Fibroblast of villous mesenchyme (primary cell): Measurements from ENCODE around the gene ANXA8L1. TPM values are rescaled to one million over a fixed set of nuclear protein-coding genes. Genes with fewer than 3 reads are reported as not detected.
"Not testable (repeated sequence)": the region's sequence is repeated elsewhere in the genome, so short reads cannot be mapped to it uniquely, and the experiment has no call there.

Source experiments
- DNase-seq: peaks from one replicate; pipeline ENCODE4 v3.0.0-alpha.2; 2010; ENCODE audit warnings: low read depth
- H3K4me3 ChIP-seq: 2 replicates; pipeline ENCODE4 v1.5.1; 2011; ENCODE audit warnings: low read depth, mild to moderate bottlenecking, low read length
- CTCF ChIP-seq: IDR thresholded peaks from 2 replicates; pipeline ENCODE4 v1.5.1; 2012; ENCODE audit warnings: low read depth, mild to moderate bottlenecking, low read length; ENCODE audit not compliant: insufficient read depth
- total RNA-seq: library from RNA; depleted of rRNA; stranded (reverse); fragments of >200 nt; gene quantifications from 2 replicates; pipeline ENCODE4 v1.2.3, GENCODE V29; 2012

Gene ANXA8L1
- total RNA-seq: 4.3 and 9.0 TPM in 2 replicates

- H3K4me3 ChIP-seq: peak within 1 kb of the TSS; percentile 12
- DNase-seq: not testable (repeated sequence)
These were observed at the start of gene ANXA8L1 for GRCh38 chr10:46375406-46375805. Gene ANXA8L1, plus strand, starts transcription at chr10:46375776. Its CDS starts 76 bp downstream, at chr10:46375852.

GRCh38 chr10:46326066-46326465, 49.5 kb upstream of the ANXA8L1 start:
- H3K4me3 ChIP-seq: no peak overlapping the region
- no peak for TF ChIP-seq CTCF
- DNase-seq: no peak

GRCh38 chr10:46326971-46327370, 48.6 kb upstream of the ANXA8L1 start:
- no peak overlapping the region for H3K4me3 ChIP-seq
- DNase-seq: no peak
- no peak for TF ChIP-seq CTCF

GRCh38 chr10:46327685-46328084, 47.9 kb upstream of the ANXA8L1 start:
- no peak for TF ChIP-seq CTCF
- no peak for DNase-seq
- no peak overlapping the region for H3K4me3 ChIP-seq

- DNase-seq: no peak
- no peak overlapping the region for H3K4me3 ChIP-seq
- TF ChIP-seq CTCF: no peak
These were observed 46.5 kb upstream of the ANXA8L1 start for GRCh38 chr10:46328853-46329689.

GRCh38 chr10:46329690-46330016, 45.9 kb upstream of the ANXA8L1 start:
- DNase-seq: no peak
- no peak for TF ChIP-seq CTCF
- no peak overlapping the region for H3K4me3 ChIP-seq

GRCh38 chr10:46330894-46331293, 44.7 kb upstream of the ANXA8L1 start:
- no peak overlapping the region for H3K4me3 ChIP-seq
- TF ChIP-seq CTCF: no peak
- DNase-seq: no peak

GRCh38 chr10:46365484-46365883, 10.1 kb upstream of the ANXA8L1 start:
- not testable (repeated sequence) for H3K4me3 ChIP-seq, DNase-seq

- H3K4me3 ChIP-seq, DNase-seq: not testable (repeated sequence)
These were observed 8.4 kb upstream of the ANXA8L1 start for GRCh38 chr10:46367209-46367608.

DNA sequence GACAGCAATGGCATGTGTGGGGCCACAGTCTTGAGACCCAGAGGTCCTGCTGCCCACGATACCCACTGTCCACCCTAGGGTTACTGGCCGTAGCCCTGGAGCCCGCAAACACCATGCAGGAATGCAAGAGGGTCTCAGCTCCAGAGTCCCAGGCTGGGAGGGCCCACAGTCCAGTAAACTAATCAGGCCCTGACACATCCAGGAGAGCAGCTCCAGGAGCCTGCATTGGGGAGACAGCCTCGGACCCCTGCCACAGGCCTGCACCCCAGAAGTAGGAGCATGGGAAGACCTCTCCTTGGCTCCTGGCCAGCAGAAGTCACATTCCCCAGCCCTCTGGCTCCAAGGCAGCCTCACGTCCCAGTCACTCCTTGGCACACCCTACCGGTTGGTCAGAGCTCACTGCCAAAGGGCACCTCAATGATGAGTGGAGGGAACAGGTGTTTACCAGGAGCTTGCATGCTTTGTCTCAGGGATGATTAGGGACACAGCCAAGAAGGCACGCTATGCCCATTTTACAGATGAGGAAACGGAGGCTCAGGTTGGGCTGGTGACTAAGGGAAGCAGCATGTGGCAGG, 7.8 kb upstream of the ANXA8L1 start:
- DNase-seq, H3K4me3 ChIP-seq: not testable (repeated sequence)

- not testable (repeated sequence) for H3K4me3 ChIP-seq, DNase-seq
These were observed 6.6 kb upstream of the ANXA8L1 start for GRCh38 chr10:46368956-46369355.
